H1 (cell line): ENCODE data around the gene UBR2. TPM values are rescaled to one million over a fixed set of nuclear protein-coding genes. Genes with fewer than 3 reads are reported as not detected.
A peak's percentile ranks its signal among the peaks of the same experiment; 100 is the strongest.

Experiments
- CTCF ChIA-PET: fragments of 300-600 bp; sonication (Branson Sonifier 250); formaldehyde crosslinking; loops from one replicate; lab custom pipeline; 2021; ENCODE audit not compliant: partially characterized antibody; lab: Charles Lee
- POLR2A ChIA-PET: fragments of 300-600 bp; sonication (Branson Sonifier 250); formaldehyde crosslinking; loops from one replicate; lab custom pipeline; 2021; ENCODE audit warnings: inconsistent platforms; ENCODE audit not compliant: partially characterized antibody; lab: Charles Lee
- DNase-seq, 2 experiments: peaks; one replicate each; pipeline versions ENCODE4 v3.0.0 to v3.0.0-alpha.2; 2010 to 2022; ENCODE audit warnings: low spot score in 2 of 2, low read depth in 1 of 2, mixed read lengths in 1 of 2
- FAIRE-seq: peaks from 2 replicates; lab custom pipeline; 2011; peaks lifted over from hg19 to GRCh38; lab: Jason Lieb, UNC
- H2AFZ ChIP-seq: 2 replicates; pipeline ENCODE4 v1.8.1; 2012; ENCODE audit warnings: low read length, inconsistent platforms
- H2AK5ac ChIP-seq: 2 replicates; pipeline ENCODE4 v1.6.1; 2013; ENCODE audit warnings: low read depth, low read length
- H2BK120ac ChIP-seq: replicated peaks from 2 replicates; pipeline ENCODE3; 2013; ENCODE audit warnings: low read depth, low read length, inconsistent platforms
- H2BK12ac ChIP-seq: 2 replicates; pipeline ENCODE4 v1.6.1; 2013; ENCODE audit warnings: low read depth, low read length
- H2BK15ac ChIP-seq: 2 replicates; pipeline ENCODE4 v1.6.1; 2013; ENCODE audit warnings: low read length
- H2BK20ac ChIP-seq: 2 replicates; pipeline ENCODE4 v1.6.1; 2013; ENCODE audit warnings: low read length
- H2BK5ac ChIP-seq: 2 replicates; pipeline ENCODE4 v1.6.1; 2013; ENCODE audit warnings: low read depth, low read length
- H3K14ac ChIP-seq: 2 replicates; pipeline ENCODE4 v1.6.1; 2013; ENCODE audit warnings: inconsistent platforms; ENCODE audit not compliant: insufficient read length
- H3K18ac ChIP-seq: 2 replicates; pipeline ENCODE4 v1.6.1; 2013; ENCODE audit warnings: low read length; ENCODE audit errors: extremely low read depth
- H3K23ac ChIP-seq: 2 replicates; pipeline ENCODE4 v1.6.1; 2013; ENCODE audit warnings: inconsistent platforms; ENCODE audit not compliant: insufficient read length
- H3K23me2 ChIP-seq: 2 replicates; pipeline ENCODE4 v1.6.1; 2013; ENCODE audit warnings: low read depth, low read length
- H3K27ac ChIP-seq: 2 replicates; pipeline ENCODE4 v1.6.1; 2011; ENCODE audit warnings: low read depth, low read length, inconsistent platforms
- H3K27me3 ChIP-seq, 4 experiments: replicated peaks in 1 of 4; 1 replicate in 1 of 4; 2 replicates in 3 of 4; pipeline versions ENCODE4 v1.6.1 to v1.8.1; 2011 to 2013; ENCODE audit warnings: low read length in 3 of 4, mild to moderate bottlenecking in 3 of 4, inconsistent platforms in 2 of 4, mixed read lengths in 2 of 4, moderate library complexity in 1 of 4; ENCODE audit not compliant: control insufficient read depth in 3 of 4, insufficient read depth in 3 of 4; ENCODE audit errors: extremely low read depth in 1 of 4
- H3K36me3 ChIP-seq, 4 experiments: 2 replicates each; pipeline versions ENCODE4 v1.6.1 to v1.8.1; 2011 to 2013; ENCODE audit warnings: mild to moderate bottlenecking in 4 of 4, low read length in 3 of 4, moderate library complexity in 2 of 4, control low read depth in 1 of 4, inconsistent platforms in 1 of 4; ENCODE audit not compliant: insufficient read depth in 4 of 4, control insufficient read depth in 2 of 4
- H3K4ac ChIP-seq: replicated peaks from 2 replicates; pipeline ENCODE3; 2013; ENCODE audit warnings: low read length, low read depth, mixed read lengths, inconsistent platforms; ENCODE audit not compliant: insufficient read length
- H3K4me1 ChIP-seq, 4 experiments: replicated peaks in 1 of 4; 1 replicate in 1 of 4; 2 replicates in 3 of 4; pipeline versions ENCODE4 v1.6.1 to v1.8.1; 2011 to 2013; ENCODE audit warnings: low read length in 3 of 4, inconsistent platforms in 2 of 4, mixed read lengths in 1 of 4; ENCODE audit not compliant: insufficient read depth in 4 of 4, control insufficient read depth in 3 of 4
- H3K4me2 ChIP-seq, 2 experiments: 2 replicates each; pipeline versions ENCODE4 v1.6.1 to v1.8.1; 2011 to 2013; ENCODE audit warnings: low read depth in 2 of 2, low read length in 2 of 2, control low read depth in 1 of 2, inconsistent platforms in 1 of 2, mild to moderate bottlenecking in 1 of 2; ENCODE audit not compliant: insufficient read depth in 1 of 2
- H3K4me3 ChIP-seq, 4 experiments: fragments of 200-600, 300-600 bp in 1 of 4; sonication (generic), shearing (Covaris generic), sonication (Bioruptor Twin) in 1 of 4; 2 replicates each; pipeline versions ENCODE4 v1.5.1 to v1.8.1; 2011 to 2016; ENCODE audit warnings: low read length in 4 of 4, low read depth in 3 of 4, control low read depth in 2 of 4, inconsistent platforms in 2 of 4, mild to moderate bottlenecking in 2 of 4, mixed read lengths in 1 of 4, moderate library complexity in 1 of 4; ENCODE audit not compliant: insufficient read depth in 2 of 4; ENCODE audit errors: extremely low read depth in 1 of 4
- H3K56ac ChIP-seq: replicated peaks from 2 replicates; pipeline ENCODE3; 2013; ENCODE audit warnings: low read depth, mild to moderate bottlenecking, mixed read lengths, low read length, inconsistent platforms; ENCODE audit not compliant: insufficient read length
- H3K79me1 ChIP-seq: 2 replicates; pipeline ENCODE4 v1.6.1; 2013; ENCODE audit warnings: low read depth, low read length, control low read depth
- H3K79me2 ChIP-seq, 2 experiments: 2 replicates each; pipeline versions ENCODE4 v1.6.1 to v1.8.1; 2012 to 2013; ENCODE audit warnings: low read length in 2 of 2, mild to moderate bottlenecking in 2 of 2, inconsistent platforms in 1 of 2; ENCODE audit not compliant: insufficient read depth in 2 of 2, control insufficient read depth in 1 of 2
- H3K9ac ChIP-seq, 4 experiments: replicated peaks in 1 of 4; 1 replicate in 1 of 4; 2 replicates in 3 of 4; pipeline versions ENCODE4 v1.6.1 to v1.8.1; 2011 to 2013; ENCODE audit warnings: low read depth in 3 of 4, low read length in 3 of 4, control low read depth in 2 of 4, mild to moderate bottlenecking in 2 of 4, moderate library complexity in 2 of 4, inconsistent platforms in 1 of 4; ENCODE audit errors: extremely low read depth in 1 of 4
- H3K9me3 ChIP-seq, 2 experiments: 2 replicates each; pipeline versions ENCODE4 v1.6.1 to v1.8.1; 2012 to 2013; ENCODE audit warnings: mild to moderate bottlenecking in 2 of 2, moderate library complexity in 2 of 2, control low read depth in 1 of 2, inconsistent platforms in 1 of 2, low read depth in 1 of 2, low read length in 1 of 2, mixed read lengths in 1 of 2; ENCODE audit not compliant: insufficient read depth in 2 of 2
- H4K20me1 ChIP-seq, 2 experiments: replicated peaks in 1 of 2; 2 replicates each; pipeline versions ENCODE3 to v1.8.1; 2011 to 2013; ENCODE audit warnings: inconsistent platforms in 2 of 2, low read length in 2 of 2, mild to moderate bottlenecking in 1 of 2; ENCODE audit not compliant: insufficient read depth in 2 of 2, control insufficient read depth in 1 of 2
- H4K5ac ChIP-seq: 2 replicates; pipeline ENCODE4 v1.6.1; 2013; ENCODE audit warnings: low read length, low read depth, mixed read lengths, inconsistent platforms; ENCODE audit not compliant: insufficient read length
- H4K8ac ChIP-seq: 2 replicates; pipeline ENCODE4 v1.8.0; 2013; ENCODE audit warnings: mild to moderate bottlenecking, moderate library complexity, low read length, inconsistent platforms; ENCODE audit not compliant: insufficient read depth; ENCODE audit errors: extremely low read depth
- H4K91ac ChIP-seq: replicated peaks from 2 replicates; pipeline ENCODE3; 2013; ENCODE audit warnings: low read length, mixed read lengths, inconsistent platforms; ENCODE audit not compliant: insufficient read length
- CBX8 ChIP-seq: fragments of 300-800, 300-1000 bp; sonication (generic); IDR thresholded peaks from 2 replicates; pipeline ENCODE4 v1.7.1; 2016; ENCODE audit warnings: low read depth, low read length, borderline replicate concordance
- CHD1 ChIP-seq: IDR thresholded peaks from 2 replicates; pipeline ENCODE4 v1.6.1; 2012; ENCODE audit warnings: low read depth, low read length, improper control_type of control experiment
- GTF2F1 ChIP-seq: IDR thresholded peaks from 2 replicates; pipeline ENCODE4 v1.6.1; 2012; ENCODE audit warnings: low read depth, low read length, improper control_type of control experiment, borderline replicate concordance
- SIRT6 ChIP-seq: IDR thresholded peaks from one replicate; pipeline ENCODE4 v1.7.1; 2012; ENCODE audit warnings: low read length, inconsistent platforms
- SIX5 ChIP-seq: IDR thresholded peaks from 2 replicates; pipeline ENCODE4 v1.6.1; 2011; ENCODE audit warnings: mild to moderate bottlenecking, low read depth, low read length
- TAF7 ChIP-seq: optimal IDR thresholded peaks from 2 replicates; pipeline ENCODE3; 2011; ENCODE audit warnings: low read depth, mild to moderate bottlenecking, inconsistent platforms, low read length, moderate library complexity, borderline replicate concordance
- TBP ChIP-seq: IDR thresholded peaks from 2 replicates; pipeline ENCODE4 v1.6.1; 2011; ENCODE audit warnings: low read depth, low read length, improper control_type of control experiment
- WGBS, 2 experiments: shearing (Covaris generic) in 1 of 2; methylation state at CpG; one replicate each; pipeline versions ENCODE4 v1.1.6 to v1.1.7; 2013 to 2015; ENCODE audit warnings: low lambda C conversion rate in 2 of 2, mixed read lengths in 2 of 2, inconsistent platforms in 1 of 2, low coverage in 1 of 2, missing lambda C conversion rate in 1 of 2; ENCODE audit not compliant: insufficient replicate concordance in 2 of 2, insufficient coverage in 1 of 2, insufficient read length in 1 of 2; ENCODE audit errors: extremely low coverage in 1 of 2, missing lambda C conversion rate in 1 of 2; 5-methylcytosine and 5-hydroxymethylcytosine counted together
- polyA plus RNA-seq, 7 experiments: library from polyadenylated mRNA; depleted of rRNA in 3 of 7; stranded (reverse) in 5 of 7; unstranded in 2 of 7; fragments of >200 nt in 5 of 7; fragments of 200-250 nt in 2 of 7; gene quantifications; 1 replicate in 5 of 7; 2 replicates in 1 of 7; 4 replicates in 1 of 7; pipeline versions ENCODE4 v1.2.1 to v1.2.3, GENCODE V29; 2011 to 2013; ENCODE audit warnings: missing spikeins in 2 of 7, mixed read lengths in 2 of 7
- total RNA-seq: library from RNA; stranded (reverse); fragmentation: NEBNext Ultra II Directional; extraction: Animal tissue kit (Norgen Biotek cat#: 25700); gene quantifications from 2 replicates; pipeline ENCODE4 v1.2.1, GENCODE V29; 2021

The UBR2 gene
- total and polyA plus RNA-seq, 2 of the 8 experiments (the other 6 are each of a cell fraction or from before 2014, with no cell fraction given), result 6.5 to 19.5 TPM

- DNase-seq (no peak), FAIRE-seq (no peak)
- ChIA-PET CTCF (interaction anchor here (1.0 to 10.1 kb wide), 5 partner anchors 9 to 277 kb away, joined by 3 to 88 read pairs (median 4); no protein-coding TSS in a partner anchor), POLR2A (interaction anchor here (1.9 kb wide), 1 partner anchor 10 kb away, joined by 5 read pairs; no protein-coding TSS in a partner anchor)
- Histone ChIP-seq H2AK5ac (no peak overlapping the region), H3K4ac (no peak overlapping the region), H3K9me3 (no peaks in the 10 kb centered on the region), H3K36me3 (no peaks in the 10 kb centered on the region), H4K5ac (no peak overlapping the region), H4K8ac (no peak overlapping the region), H3K23ac (no peak overlapping the region), H2BK20ac (no peak overlapping the region), H2AFZ (peak overlapping the region; percentile 67; the same call in 1 of the 2 replicates), H3K4me3 (no peak overlapping the region), H3K79me2 (no peaks in the 10 kb centered on the region), H2BK12ac (no peak overlapping the region), H4K20me1 (no peaks in the 10 kb centered on the region), H2BK120ac (no peak overlapping the region), H3K79me1 (no peaks in the 10 kb centered on the region), H4K91ac (no peak overlapping the region), H3K27ac (no peak overlapping the region), H3K18ac (no peak overlapping the region), H2BK15ac (no peak overlapping the region), H2BK5ac (no peak overlapping the region), H3K27me3 (no peaks in the 10 kb centered on the region), H3K4me1 (no peaks in the 10 kb centered on the region), H3K14ac (no peak overlapping the region), H3K23me2 (no peaks in the 10 kb centered on the region), H3K4me2 (no peak overlapping the region), H3K56ac (no peak overlapping the region), H3K9ac (no peak overlapping the region)
- no peak for TF ChIP-seq SIX5
- TF ChIP-seq CHD1, result no peak
- no peak for TF ChIP-seq TAF7
- TF ChIP-seq TBP, result no peak
- no peak for TF ChIP-seq CBX8
- TF ChIP-seq GTF2F1, result no peak
- TF ChIP-seq SIRT6, result no peak
- WGBS, 2 experiments, result 95% methylated on average over 1 of the region's 1 CpG; no CpG with 5 or more reads in 1 of the 2 experiments
Measured at GRCh38 chr6:42537536-42537935, 26.3 kb upstream of the UBR2 start.
